Muscle layer of duodenum (tissue), 2 donors: ENCODE measurements around the gene C6orf47.

ENCODE experiments used
- H3K27ac ChIP-seq: one replicate; pipeline ENCODE4 v1.7.0; 2013; ENCODE audit warnings: mild to moderate bottlenecking, low read length
- H3K27me3 ChIP-seq: one replicate; pipeline ENCODE4 v1.7.0; 2013; ENCODE audit warnings: low read depth, mild to moderate bottlenecking, control low read depth, low read length
- H3K36me3 ChIP-seq, 2 donors: one replicate each; pipeline ENCODE4 v1.7.0; 2013; ENCODE audit warnings: low read length in 2 of 2, control low read depth in 1 of 2, mild to moderate bottlenecking in 1 of 2; ENCODE audit not compliant: insufficient read depth in 2 of 2, control insufficient read depth in 1 of 2
- H3K4me1 ChIP-seq, 2 donors: one replicate each; pipeline ENCODE4 v1.7.0; 2013; ENCODE audit warnings: low read length in 2 of 2, mild to moderate bottlenecking in 2 of 2, control low read depth in 1 of 2, moderate library complexity in 1 of 2; ENCODE audit not compliant: insufficient read depth in 2 of 2, control insufficient read depth in 1 of 2
- H3K4me3 ChIP-seq, 2 donors: one replicate each; pipeline ENCODE4 v1.7.0; 2013; ENCODE audit warnings: low read length in 2 of 2, low read depth in 1 of 2, mild to moderate bottlenecking in 1 of 2
- H3K9me3 ChIP-seq, 2 donors: one replicate each; pipeline ENCODE4 v1.7.0; 2013; ENCODE audit warnings: low read length in 2 of 2, control low read depth in 1 of 2, mild to moderate bottlenecking in 1 of 2; ENCODE audit not compliant: control insufficient read depth in 1 of 2
- donor health status: healthy.

Gene C6orf47

GRCh38 chr6:31640612-31641011 lies 20.0 kb downstream of the C6orf47 start:
- Histone ChIP-seq H3K27me3 (no peaks in the 10 kb centered on the region), H3K4me1 (no peaks in the 10 kb centered on the region), H3K4me3 (no peak overlapping the region), H3K9me3 (no peaks in the 10 kb centered on the region), H3K36me3 (peaks cover 79 to 97% of the 10 kb centered on the region in 2 donors), H3K27ac (no peak overlapping the region)

- Histone ChIP-seq H3K36me3 (peaks cover 79 to 97% of the 10 kb centered on the region in 2 donors), H3K9me3 (no peaks in the 10 kb centered on the region), H3K4me3 (no peak overlapping the region), H3K27ac (no peak overlapping the region), H3K4me1 (no peaks in the 10 kb centered on the region), H3K27me3 (no peaks in the 10 kb centered on the region)
Observed at GRCh38 chr6:31639449-31639861, 21.1 kb downstream of the C6orf47 start.

- Histone ChIP-seq H3K27me3 (no peaks in the 10 kb centered on the region), H3K27ac (no peak overlapping the region), H3K9me3 (no peaks in the 10 kb centered on the region), H3K36me3 (peaks cover 79 to 97% of the 10 kb centered on the region in 2 donors), H3K4me1 (no peaks in the 10 kb centered on the region), H3K4me3 (no peak overlapping the region)
Observed at GRCh38 chr6:31639043-31639442, 21.5 kb downstream of the C6orf47 start.

GRCh38 chr6:31636698-31637596 lies 23.6 kb downstream of the C6orf47 start:
- H3K36me3 ChIP-seq, result peaks cover 75 to 96% of the 10 kb centered on the region in 2 donors
- H3K27ac ChIP-seq, result no peak overlapping the region
- no peak overlapping the region for H3K4me3 ChIP-seq
- H3K9me3 ChIP-seq, result no peaks in the 10 kb centered on the region
- H3K4me1 ChIP-seq, result peaks cover 0 to 3% of the 10 kb centered on the region in 2 donors
- no peaks in the 10 kb centered on the region for H3K27me3 ChIP-seq

- H3K27me3 ChIP-seq, result no peaks in the 10 kb centered on the region
- H3K4me1 ChIP-seq, result peaks cover 0 to 3% of the 10 kb centered on the region in 2 donors
- H3K36me3 ChIP-seq, result peaks cover 71 to 96% of the 10 kb centered on the region in 2 donors
- no peak overlapping the region for H3K27ac ChIP-seq
- no peak overlapping the region for H3K4me3 ChIP-seq
- no peaks in the 10 kb centered on the region for H3K9me3 ChIP-seq
Observed at GRCh38 chr6:31634969-31635575, 25.5 kb downstream of the C6orf47 start.

- H3K9me3 ChIP-seq, result no peaks in the 10 kb centered on the region
- peaks cover 65 to 96% of the 10 kb centered on the region in 2 donors for H3K36me3 ChIP-seq
- peaks cover 0 to 3% of the 10 kb centered on the region in 2 donors for H3K4me1 ChIP-seq
Observed at GRCh38 chr6:31634131-31634530, 26.4 kb downstream of the C6orf47 start.

GRCh38 chr6:31633447-31633846 lies 27.1 kb downstream of the C6orf47 start:
- no peaks in the 10 kb centered on the region for H3K27me3 ChIP-seq
- H3K4me1 ChIP-seq, result peaks cover 0 to 3% of the 10 kb centered on the region in 2 donors
- peaks cover 69 to 96% of the 10 kb centered on the region in 2 donors for H3K36me3 ChIP-seq

More at GRCh38 chr6:31634131-31634530, 26.4 kb downstream of the C6orf47 start:
- no peaks in the 10 kb centered on the region for H3K27me3 ChIP-seq
- H3K4me3 ChIP-seq, result no peak overlapping the region
- no peak overlapping the region for H3K27ac ChIP-seq

GRCh38 chr6:31632279-31632946 lies 28.2 kb downstream of the C6orf47 start:
- Histone ChIP-seq H3K4me3 (no peak overlapping the region), H3K4me1 (peaks cover 0 to 3% of the 10 kb centered on the region in 2 donors), H3K27me3 (no peaks in the 10 kb centered on the region), H3K36me3 (peaks cover 76 to 97% of the 10 kb centered on the region in 2 donors), H3K9me3 (no peaks in the 10 kb centered on the region), H3K27ac (no peak overlapping the region)

More at GRCh38 chr6:31633447-31633846, 27.1 kb downstream of the C6orf47 start:
- Histone ChIP-seq H3K9me3 (no peaks in the 10 kb centered on the region), H3K4me3 (no peak overlapping the region), H3K27ac (no peak overlapping the region)

GRCh38 chr6:31631681-31632278 lies 28.8 kb downstream of the C6orf47 start:
- Histone ChIP-seq H3K27ac (no peak overlapping the region), H3K36me3 (peaks cover 77 to 97% of the 10 kb centered on the region in 2 donors), H3K27me3 (no peaks in the 10 kb centered on the region), H3K4me3 (no peak overlapping the region), H3K9me3 (no peaks in the 10 kb centered on the region), H3K4me1 (peaks cover 0 to 3% of the 10 kb centered on the region in 2 donors)

GRCh38 chr6:31631209-31631608 lies 29.4 kb downstream of the C6orf47 start:
- no peak overlapping the region for H3K27ac ChIP-seq
- peaks cover 77 to 97% of the 10 kb centered on the region in 2 donors for H3K36me3 ChIP-seq
- no peaks in the 10 kb centered on the region for H3K27me3 ChIP-seq
- H3K4me1 ChIP-seq, result peaks cover 0 to 3% of the 10 kb centered on the region in 2 donors
- no peaks in the 10 kb centered on the region for H3K9me3 ChIP-seq
- H3K4me3 ChIP-seq, result no peak overlapping the region
